K562 (cell line): ENCODE data around the gene NAA80. TPM values are rescaled to one million over a fixed set of nuclear protein-coding genes. Genes with fewer than 3 reads are reported as not detected.
A peak's percentile ranks its signal among the peaks of the same experiment; 100 is the strongest.

Source experiments
- BRD4 ChIP-seq: fragments of 200-600 bp; sonication (generic); IDR thresholded peaks from 2 replicates; pipeline ENCODE4 v1.6.1; 2017; ENCODE audit warnings: inconsistent platforms
- ELF1 ChIP-seq: fragments of 200-800 bp; sonication (Bioruptor generic); IDR thresholded peaks from 2 replicates; pipeline ENCODE4 v1.6.1; 2016; ENCODE audit warnings: missing genetic modification characterization, missing compliant biosample characterization
- FOXA3 ChIP-seq, 2 experiments: fragments of 450-650 bp in 1 of 2; sonication (generic) in 1 of 2; formaldehyde crosslinking; IDR thresholded peaks in 1 of 2; conservative IDR thresholded peaks in 1 of 2; 2 replicates each; pipeline versions ENCODE4 v1.4.0 to v1.8.0; 2020 to 2022; ENCODE audit warnings: mild to moderate bottlenecking in 2 of 2, missing genetic modification reagents in 1 of 2
- GABPA ChIP-seq: fragments of 200-800 bp; sonication (Bioruptor generic); conservative IDR thresholded peaks from 2 replicates; pipeline ENCODE4 v1.6.1; 2016; ENCODE audit warnings: low read depth, missing genetic modification characterization, missing compliant biosample characterization
- HCFC1 ChIP-seq: IDR thresholded peaks from 2 replicates; pipeline ENCODE4 v1.6.1; 2012; ENCODE audit warnings: low read depth, low read length, improper control_type of control experiment
- SIN3A ChIP-seq, 2 experiments: fragments of 150-350 bp in 1 of 2; IDR thresholded peaks; 2 replicates each; pipeline ENCODE4 v1.6.1; 2011 to 2016; ENCODE audit warnings: borderline replicate concordance in 2 of 2, low read depth in 2 of 2, low read length in 2 of 2, mild to moderate bottlenecking in 2 of 2, moderate library complexity in 2 of 2; ENCODE audit not compliant: control insufficient read depth in 1 of 2
- SOX6 ChIP-seq: fragments of 450-650 bp; IDR thresholded peaks from 2 replicates; pipeline ENCODE4 v1.6.1; 2014; ENCODE audit warnings: mild to moderate bottlenecking
- SREBF2 ChIP-seq: sonication (generic); formaldehyde crosslinking; IDR thresholded peaks from 2 replicates; pipeline ENCODE4 v1.4.0; 2020; ENCODE audit warnings: mild to moderate bottlenecking, missing genetic modification reagents
- TCF3 ChIP-seq: sonication (generic); formaldehyde crosslinking; IDR thresholded peaks from 2 replicates; pipeline ENCODE4 v1.4.0; 2020; ENCODE audit warnings: mild to moderate bottlenecking, missing genetic modification reagents
- ZNF354B ChIP-seq: fragments of 250-450 bp; sonication (Bioruptor Pico); IDR thresholded peaks from 2 replicates; pipeline ENCODE4 v1.4.0; 2020
- polyA plus RNA-seq, 8 experiments: library from polyadenylated mRNA; depleted of rRNA in 4 of 8; stranded (reverse) in 5 of 8; unstranded in 3 of 8; fragments of >200 nt; fragmentation: Nextera tagmentation in 2 of 8; fragmentation: Illumina TruSeq in 1 of 8; extraction: Ambion mirVana in 2 of 8; extraction: Trizol in 1 of 8; gene quantifications; 2 replicates each; pipeline versions ENCODE4 v1.2.1 to v1.2.3, GENCODE V29; 2011 to 2014; ENCODE audit warnings: inconsistent platforms in 1 of 8, missing spikeins in 1 of 8
- total RNA-seq, 7 experiments: library from RNA; depleted of rRNA in 6 of 7; stranded (reverse); fragments of >200 nt in 6 of 7; fragmentation: Illumina TruSeq in 2 of 7; extraction: Trizol in 2 of 7; gene quantifications; 2 replicates each; pipeline versions ENCODE4 v1.2.1 to v1.2.3, GENCODE V29; 2011 to 2021; ENCODE audit warnings: low replicate concordance in 1 of 7
- TF ChIP-seq, protein P1 (sequence below), 2 experiments: fragments of 450-650 bp in 1 of 2; sonication (generic) in 1 of 2; formaldehyde crosslinking in 1 of 2; IDR thresholded peaks in 1 of 2; conservative IDR thresholded peaks in 1 of 2; 2 replicates each; pipeline versions ENCODE4 v1.6.1 to v1.8.1; 2016 to 2023; ENCODE audit warnings: mild to moderate bottlenecking in 2 of 2, moderate library complexity in 2 of 2, inconsistent platforms in 1 of 2, missing genetic modification reagents in 1 of 2
- TF ChIP-seq, protein P2 (sequence below), 2 experiments: fragments of 450-650 bp in 1 of 2; sonication (generic) in 1 of 2; formaldehyde crosslinking; conservative IDR thresholded peaks; 2 replicates each; pipeline versions ENCODE4 v1.4.0 to v1.8.1; 2020 to 2022; ENCODE audit warnings: mild to moderate bottlenecking in 1 of 2, missing genetic modification reagents in 1 of 2
- TF ChIP-seq, protein P3 (sequence below): sonication (generic); formaldehyde crosslinking; IDR thresholded peaks from 2 replicates; pipeline ENCODE4 v1.8.0; 2022; ENCODE audit warnings: mild to moderate bottlenecking, missing genetic modification reagents
- TF ChIP-seq, protein P4 (sequence below), 2 experiments: fragments of 450-650 bp in 1 of 2; IDR thresholded peaks; 2 replicates each; pipeline ENCODE4 v1.6.1; 2011 to 2017; ENCODE audit warnings: low read depth in 2 of 2, antibody characterized with exemption in 1 of 2, borderline replicate concordance in 1 of 2, low read length in 1 of 2, mild to moderate bottlenecking in 1 of 2, mixed read lengths in 1 of 2; ENCODE audit not compliant: control insufficient read depth in 1 of 2
- TF ChIP-seq, protein P5 (sequence below): fragments of 250-450 bp; sonication (Bioruptor Pico); IDR thresholded peaks from 2 replicates; pipeline ENCODE4 v1.5.0; 2021

NAA80 gene
- total and polyA plus RNA-seq, 9 of the 15 experiments (the other 6 are each of a cell fraction or from before 2014, with no cell fraction given), result 0.82 to 24.0 (median 8.6) TPM

DNA sequence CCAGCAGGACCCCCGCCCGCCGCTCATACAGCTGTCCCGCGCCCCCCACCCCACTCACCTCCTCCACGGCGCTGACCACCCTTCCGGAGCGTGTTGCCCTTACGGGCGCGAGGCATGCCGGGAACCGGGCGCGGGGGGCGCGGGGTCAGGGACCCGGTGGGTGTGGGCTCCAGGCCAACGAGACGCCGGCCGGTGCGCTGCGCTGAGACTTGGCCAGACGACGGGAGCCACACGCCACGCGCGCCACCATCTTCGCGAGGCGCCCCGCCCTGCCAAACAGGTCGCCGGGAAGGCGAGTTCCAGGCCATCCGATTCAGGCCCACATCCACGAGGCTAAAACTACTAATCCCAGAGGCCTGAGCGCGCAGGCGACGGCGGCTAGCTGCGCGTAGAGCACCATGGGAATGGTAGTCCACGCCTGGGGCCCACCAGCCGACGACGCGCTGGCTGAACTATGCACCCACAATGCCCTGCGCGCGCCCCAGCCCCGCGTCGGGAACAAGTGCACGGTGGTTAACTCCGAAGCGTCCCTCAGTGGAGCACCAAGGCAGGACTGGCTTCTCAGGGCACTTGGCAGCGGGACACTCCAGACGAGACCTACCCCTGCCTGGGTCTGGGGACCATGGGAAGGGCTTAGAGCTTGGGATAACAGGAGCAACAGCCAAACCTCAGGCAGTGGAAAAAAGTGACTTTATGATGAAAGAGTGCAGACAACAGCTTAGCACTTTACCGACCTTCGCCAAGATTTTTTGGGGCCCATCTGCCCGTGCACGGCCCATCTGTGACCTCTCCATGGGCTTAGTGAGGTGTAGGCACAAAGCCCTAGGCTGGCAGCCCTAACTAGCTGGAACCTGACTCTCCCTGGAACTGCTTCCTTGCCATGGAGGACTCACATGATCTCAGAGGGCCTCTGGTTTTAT lies 6.8 kb downstream of the NAA80 start, which contains the start of gene IFRD2 (continued):
- TF ChIP-seq ZNF354B (CRISPR knock-in tag) (no peak; the same call in 1 of the 2 replicates), TCF3 (no peak), FOXA3 (CRISPR knock-in tag; conservative IDR thresholded peaks at IDR 0.05 in 1 of 2, IDR thresholded peaks at IDR 0.05 in 1 of 2) (no peak), BRD4 (no peak), SIN3A (IDR thresholded peaks at IDR 0.05; ENCODE audit: borderline replicate concordance in 2 of 2, control insufficient read depth in 1 of 2, low read depth in 2 of 2, low read length in 2 of 2) (peak; percentile 73 to 85; a peak in 2 of 4 replicates), SOX6 (no peak), SREBF2 (CRISPR knock-in tag) (no peak), ELF1 (tag) (no peak), GABPA (peak; percentile 63), HCFC1 (peak; percentile 100)
- TF ChIP-seq, protein P1, sequence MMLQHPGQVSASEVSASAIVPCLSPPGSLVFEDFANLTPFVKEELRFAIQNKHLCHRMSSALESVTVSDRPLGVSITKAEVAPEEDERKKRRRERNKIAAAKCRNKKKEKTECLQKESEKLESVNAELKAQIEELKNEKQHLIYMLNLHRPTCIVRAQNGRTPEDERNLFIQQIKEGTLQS (IDR thresholded peaks at IDR 0.05), result no peak
- TF ChIP-seq, protein P1 (CRISPR knock-in tag; conservative IDR thresholded peaks at IDR 0.05), result no peak
- TF ChIP-seq, protein P2, sequence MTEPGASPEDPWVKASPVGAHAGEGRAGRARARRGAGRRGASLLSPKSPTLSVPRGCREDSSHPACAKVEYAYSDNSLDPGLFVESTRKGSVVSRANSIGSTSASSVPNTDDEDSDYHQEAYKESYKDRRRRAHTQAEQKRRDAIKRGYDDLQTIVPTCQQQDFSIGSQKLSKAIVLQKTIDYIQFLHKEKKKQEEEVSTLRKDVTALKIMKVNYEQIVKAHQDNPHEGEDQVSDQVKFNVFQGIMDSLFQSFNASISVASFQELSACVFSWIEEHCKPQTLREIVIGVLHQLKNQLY (CRISPR knock-in tag; conservative IDR thresholded peaks at IDR 0.05), result no peak
- TF ChIP-seq, protein P3, sequence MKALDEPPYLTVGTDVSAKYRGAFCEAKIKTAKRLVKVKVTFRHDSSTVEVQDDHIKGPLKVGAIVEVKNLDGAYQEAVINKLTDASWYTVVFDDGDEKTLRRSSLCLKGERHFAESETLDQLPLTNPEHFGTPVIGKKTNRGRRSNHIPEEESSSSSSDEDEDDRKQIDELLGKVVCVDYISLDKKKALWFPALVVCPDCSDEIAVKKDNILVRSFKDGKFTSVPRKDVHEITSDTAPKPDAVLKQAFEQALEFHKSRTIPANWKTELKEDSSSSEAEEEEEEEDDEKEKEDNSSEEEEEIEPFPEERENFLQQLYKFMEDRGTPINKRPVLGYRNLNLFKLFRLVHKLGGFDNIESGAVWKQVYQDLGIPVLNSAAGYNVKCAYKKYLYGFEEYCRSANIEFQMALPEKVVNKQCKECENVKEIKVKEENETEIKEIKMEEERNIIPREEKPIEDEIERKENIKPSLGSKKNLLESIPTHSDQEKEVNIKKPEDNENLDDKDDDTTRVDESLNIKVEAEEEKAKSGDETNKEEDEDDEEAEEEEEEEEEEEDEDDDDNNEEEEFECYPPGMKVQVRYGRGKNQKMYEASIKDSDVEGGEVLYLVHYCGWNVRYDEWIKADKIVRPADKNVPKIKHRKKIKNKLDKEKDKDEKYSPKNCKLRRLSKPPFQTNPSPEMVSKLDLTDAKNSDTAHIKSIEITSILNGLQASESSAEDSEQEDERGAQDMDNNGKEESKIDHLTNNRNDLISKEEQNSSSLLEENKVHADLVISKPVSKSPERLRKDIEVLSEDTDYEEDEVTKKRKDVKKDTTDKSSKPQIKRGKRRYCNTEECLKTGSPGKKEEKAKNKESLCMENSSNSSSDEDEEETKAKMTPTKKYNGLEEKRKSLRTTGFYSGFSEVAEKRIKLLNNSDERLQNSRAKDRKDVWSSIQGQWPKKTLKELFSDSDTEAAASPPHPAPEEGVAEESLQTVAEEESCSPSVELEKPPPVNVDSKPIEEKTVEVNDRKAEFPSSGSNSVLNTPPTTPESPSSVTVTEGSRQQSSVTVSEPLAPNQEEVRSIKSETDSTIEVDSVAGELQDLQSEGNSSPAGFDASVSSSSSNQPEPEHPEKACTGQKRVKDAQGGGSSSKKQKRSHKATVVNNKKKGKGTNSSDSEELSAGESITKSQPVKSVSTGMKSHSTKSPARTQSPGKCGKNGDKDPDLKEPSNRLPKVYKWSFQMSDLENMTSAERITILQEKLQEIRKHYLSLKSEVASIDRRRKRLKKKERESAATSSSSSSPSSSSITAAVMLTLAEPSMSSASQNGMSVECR (CRISPR knock-in tag), result peak; percentile 93
- TF ChIP-seq, protein P4, sequence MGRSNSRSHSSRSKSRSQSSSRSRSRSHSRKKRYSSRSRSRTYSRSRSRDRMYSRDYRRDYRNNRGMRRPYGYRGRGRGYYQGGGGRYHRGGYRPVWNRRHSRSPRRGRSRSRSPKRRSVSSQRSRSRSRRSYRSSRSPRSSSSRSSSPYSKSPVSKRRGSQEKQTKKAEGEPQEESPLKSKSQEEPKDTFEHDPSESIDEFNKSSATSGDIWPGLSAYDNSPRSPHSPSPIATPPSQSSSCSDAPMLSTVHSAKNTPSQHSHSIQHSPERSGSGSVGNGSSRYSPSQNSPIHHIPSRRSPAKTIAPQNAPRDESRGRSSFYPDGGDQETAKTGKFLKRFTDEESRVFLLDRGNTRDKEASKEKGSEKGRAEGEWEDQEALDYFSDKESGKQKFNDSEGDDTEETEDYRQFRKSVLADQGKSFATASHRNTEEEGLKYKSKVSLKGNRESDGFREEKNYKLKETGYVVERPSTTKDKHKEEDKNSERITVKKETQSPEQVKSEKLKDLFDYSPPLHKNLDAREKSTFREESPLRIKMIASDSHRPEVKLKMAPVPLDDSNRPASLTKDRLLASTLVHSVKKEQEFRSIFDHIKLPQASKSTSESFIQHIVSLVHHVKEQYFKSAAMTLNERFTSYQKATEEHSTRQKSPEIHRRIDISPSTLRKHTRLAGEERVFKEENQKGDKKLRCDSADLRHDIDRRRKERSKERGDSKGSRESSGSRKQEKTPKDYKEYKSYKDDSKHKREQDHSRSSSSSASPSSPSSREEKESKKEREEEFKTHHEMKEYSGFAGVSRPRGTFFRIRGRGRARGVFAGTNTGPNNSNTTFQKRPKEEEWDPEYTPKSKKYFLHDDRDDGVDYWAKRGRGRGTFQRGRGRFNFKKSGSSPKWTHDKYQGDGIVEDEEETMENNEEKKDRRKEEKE (IDR thresholded peaks at IDR 0.05; ENCODE audit: borderline replicate concordance in 1 of 2, control insufficient read depth in 1 of 2, low read depth in 2 of 2, low read length in 1 of 2), result no peak
- TF ChIP-seq, protein P5, sequence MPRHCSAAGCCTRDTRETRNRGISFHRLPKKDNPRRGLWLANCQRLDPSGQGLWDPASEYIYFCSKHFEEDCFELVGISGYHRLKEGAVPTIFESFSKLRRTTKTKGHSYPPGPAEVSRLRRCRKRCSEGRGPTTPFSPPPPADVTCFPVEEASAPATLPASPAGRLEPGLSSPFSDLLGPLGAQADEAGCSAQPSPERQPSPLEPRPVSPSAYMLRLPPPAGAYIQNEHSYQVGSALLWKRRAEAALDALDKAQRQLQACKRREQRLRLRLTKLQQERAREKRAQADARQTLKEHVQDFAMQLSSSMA, result no peak
